ENCODE results near the gene MEIS1. TPM values are rescaled to one million over a fixed set of nuclear protein-coding genes. Genes with fewer than 3 reads are reported as not detected.

The MEIS1 gene
- total and polyA plus RNA-seq, 4 donors: 9.0 to 158 (median 41.0) TPM

- no peak overlapping the region for H3K9ac ChIP-seq (ENCODE audit: insufficient read depth in 1 of 2, low read length in 2 of 2)
- 22 to 23% methylated on average over 2 of the region's 2 CpGs for WGBS, 2 donors
- peaks cover 0 to 61% (median 20%) of the 10 kb centered on the region in 4 donors for H3K36me3 ChIP-seq (ENCODE audit: control insufficient read depth in 4 of 4, insufficient read depth in 4 of 4, low read length in 4 of 4)
- DNase-seq (peak; percentile 52 to 72 (median 72)), ATAC-seq (ENCODE audit: insufficient read depth, low FRiP score) (no peak)
- H3K9me3 ChIP-seq (ENCODE audit: control insufficient read depth in 4 of 4, insufficient read depth in 3 of 4, low read length in 3 of 4): no peaks in the 10 kb centered on the region
- no peak overlapping the region for H3K4me3 ChIP-seq
- H3K4me1 ChIP-seq (ENCODE audit: control insufficient read depth in 5 of 5, insufficient read depth in 5 of 5, low read length in 5 of 5): peaks cover 0 to 43% (median 18%) of the 10 kb centered on the region in 5 donors
- no peak for TF ChIP-seq CTCF (IDR thresholded peaks at IDR 0.05; ENCODE audit: control extremely low read depth, extremely low read depth)
- H3K27ac ChIP-seq (ENCODE audit: low read depth in 1 of 2, low read length in 1 of 2): peak overlapping the region in 1 of 2 donors; percentile 26
- H3K27me3 ChIP-seq (ENCODE audit: control insufficient read depth in 3 of 3, insufficient read depth in 3 of 3, low read length in 2 of 3): no peaks in the 10 kb centered on the region
Measured at GRCh38 chr2:66526180-66526579, 91.3 kb downstream of the MEIS1 start.

- ATAC-seq (ENCODE audit: insufficient read depth, low FRiP score) (no peak), DNase-seq (no peak)
- Histone ChIP-seq H3K4me3 (no peak overlapping the region), H3K27me3 (ENCODE audit: control insufficient read depth in 3 of 3, insufficient read depth in 3 of 3, low read length in 2 of 3) (no peaks in the 10 kb centered on the region), H3K36me3 (ENCODE audit: control insufficient read depth in 4 of 4, insufficient read depth in 4 of 4, low read length in 4 of 4) (peaks cover 0 to 48% (median 14%) of the 10 kb centered on the region in 4 donors), H3K4me1 (ENCODE audit: control insufficient read depth in 5 of 5, insufficient read depth in 5 of 5, low read length in 5 of 5) (peaks cover 0 to 50% (median 18%) of the 10 kb centered on the region in 5 donors), H3K9ac (ENCODE audit: insufficient read depth in 1 of 2, low read length in 2 of 2) (no peak overlapping the region), H3K27ac (ENCODE audit: low read depth in 1 of 2, low read length in 1 of 2) (no peak overlapping the region), H3K9me3 (ENCODE audit: control insufficient read depth in 4 of 4, insufficient read depth in 3 of 4, low read length in 3 of 4) (no peaks in the 10 kb centered on the region)
- TF ChIP-seq CTCF (IDR thresholded peaks at IDR 0.05; ENCODE audit: control extremely low read depth, extremely low read depth): no peak
- 85 to 99% methylated on average over 1 of the region's 1 CpG for WGBS, 2 donors
Measured at GRCh38 chr2:66528974-66529724, 94.2 kb downstream of the MEIS1 start.

- H3K9me3 ChIP-seq (ENCODE audit: control insufficient read depth in 4 of 4, insufficient read depth in 3 of 4, low read length in 3 of 4): no peaks in the 10 kb centered on the region
- no peaks in the 10 kb centered on the region for H3K27me3 ChIP-seq (ENCODE audit: control insufficient read depth in 3 of 3, insufficient read depth in 3 of 3, low read length in 2 of 3)
- H3K9ac ChIP-seq (ENCODE audit: insufficient read depth in 1 of 2, low read length in 2 of 2): no peak overlapping the region
- no peak overlapping the region for H3K4me3 ChIP-seq
- WGBS, 2 donors: 96 to 97% methylated on average over 3 of the region's 3 CpGs
- TF ChIP-seq CTCF (IDR thresholded peaks at IDR 0.05; ENCODE audit: control extremely low read depth, extremely low read depth): no peak
- DNase-seq: no peak
- H3K27ac ChIP-seq (ENCODE audit: low read depth in 1 of 2, low read length in 1 of 2): no peak overlapping the region
- H3K36me3 ChIP-seq (ENCODE audit: control insufficient read depth in 4 of 4, insufficient read depth in 4 of 4, low read length in 4 of 4): peaks cover 0 to 42% (median 13%) of the 10 kb centered on the region in 4 donors
- peaks cover 0 to 55% (median 14%) of the 10 kb centered on the region in 5 donors for H3K4me1 ChIP-seq (ENCODE audit: control insufficient read depth in 5 of 5, insufficient read depth in 5 of 5, low read length in 5 of 5)
- ATAC-seq (ENCODE audit: insufficient read depth, low FRiP score): no peak
Measured at GRCh38 chr2:66530651-66531050, 95.7 kb downstream of the MEIS1 start.
